Superior temporal gyrus (tissue), 1 donor: ENCODE data around the gene PLAC1.

Experiments
- DNase-seq: peaks from one replicate; pipeline ENCODE4 v3.0.0-alpha.2; 2016; ENCODE audit errors: extremely low spot score

PLAC1 gene

DNA sequence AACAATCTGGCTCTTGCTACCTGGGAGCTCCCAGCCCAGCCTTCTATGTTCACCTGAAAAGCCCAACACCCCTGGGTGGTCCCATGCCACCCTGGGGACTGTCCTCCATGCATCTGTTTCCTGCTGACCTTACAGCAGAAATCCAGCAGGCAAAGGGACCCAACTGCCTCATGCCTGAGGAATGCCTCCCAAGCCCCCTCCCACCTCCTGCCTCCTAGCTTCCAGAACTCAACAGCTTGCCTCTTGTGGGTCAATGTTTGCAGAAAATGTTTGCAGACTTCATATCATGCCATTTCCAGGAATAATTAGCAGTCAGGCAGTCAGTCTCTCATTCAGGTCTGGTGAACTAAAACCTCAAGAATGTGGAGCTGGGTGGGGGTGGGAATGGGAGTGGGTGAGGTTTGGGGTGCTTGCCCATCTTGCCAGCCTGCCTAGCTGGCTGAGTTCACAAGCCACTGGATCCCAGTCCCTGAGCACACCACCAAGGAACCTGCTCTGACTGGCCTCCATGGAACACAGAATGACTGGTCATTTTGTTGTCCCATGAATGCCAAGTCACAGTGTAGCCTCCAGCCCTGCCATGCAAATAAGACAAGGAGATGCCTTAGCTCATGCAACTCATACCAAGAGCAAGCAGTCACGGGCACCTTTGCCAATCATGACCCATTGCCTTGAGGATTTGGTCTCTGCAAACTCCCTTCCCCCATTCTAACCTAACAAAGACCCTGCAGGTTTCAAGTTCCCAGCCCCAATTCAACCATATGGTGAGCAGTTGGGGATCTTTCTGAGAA, 12.1 kb upstream of the PLAC1 start:
- DNase-seq = no peak

GRCh38 chrX:134669378-134670098, 11.3 kb upstream of the PLAC1 start:
- DNase-seq = no peak

GRCh38 chrX:134664202-134664601, 5.9 kb upstream of the PLAC1 start:
- no peak for DNase-seq

DNA sequence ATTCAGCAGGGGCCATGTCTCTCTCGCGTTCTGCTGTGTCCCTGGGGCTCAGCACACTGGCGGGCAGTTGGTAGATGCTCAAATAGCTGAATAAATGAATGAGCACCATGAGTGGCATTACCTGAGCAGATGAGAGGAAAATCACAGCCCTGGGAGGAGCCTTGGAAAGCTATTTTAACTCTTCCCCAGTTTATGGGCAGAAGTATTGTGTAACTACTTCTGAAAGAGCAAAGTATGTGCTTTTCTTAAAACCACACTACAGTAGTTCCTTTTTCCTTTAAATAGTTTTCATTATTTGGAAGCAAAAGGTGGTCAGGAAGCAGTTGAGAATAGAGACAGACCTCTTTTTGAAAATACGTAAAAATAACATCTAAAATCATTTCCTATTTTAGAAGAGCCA, 3.0 kb upstream of the PLAC1 start:
- DNase-seq = no peak

DNA sequence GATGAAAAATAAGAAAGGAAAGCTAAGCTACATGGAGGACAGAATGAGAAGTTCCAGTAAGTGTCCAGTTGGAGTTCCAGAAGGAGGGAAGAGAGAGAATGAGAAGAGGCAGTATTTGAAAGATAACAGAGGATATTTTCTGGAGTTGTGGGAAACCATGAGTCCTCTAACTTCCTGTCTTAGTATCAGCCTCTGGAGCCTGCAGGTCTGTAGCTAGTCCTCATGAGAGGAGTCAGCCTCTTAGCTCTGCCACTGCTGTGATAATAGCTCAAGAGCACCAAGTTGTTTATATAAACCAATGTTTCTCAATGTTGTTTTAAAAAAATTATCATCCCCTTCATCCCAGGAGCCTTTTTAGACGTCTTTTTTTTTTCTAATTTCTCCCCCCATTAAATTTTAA, 2.4 kb upstream of the PLAC1 start:
- no peak for DNase-seq

- no peak for DNase-seq
Observed at GRCh38 chrX:134659761-134660160, 1.5 kb upstream of the PLAC1 start.

GRCh38 chrX:134658760-134659023, 421 bp upstream of the PLAC1 start:
- DNase-seq = no peak

GRCh38 chrX:134654398-134655012, 3.8 kb downstream of the PLAC1 start:
- DNase-seq = no peak

- no peak for DNase-seq
Observed at GRCh38 chrX:134653835-134654234, 4.4 kb downstream of the PLAC1 start.

GRCh38 chrX:134650701-134651100, 7.6 kb downstream of the PLAC1 start:
- no peak for DNase-seq

DNA sequence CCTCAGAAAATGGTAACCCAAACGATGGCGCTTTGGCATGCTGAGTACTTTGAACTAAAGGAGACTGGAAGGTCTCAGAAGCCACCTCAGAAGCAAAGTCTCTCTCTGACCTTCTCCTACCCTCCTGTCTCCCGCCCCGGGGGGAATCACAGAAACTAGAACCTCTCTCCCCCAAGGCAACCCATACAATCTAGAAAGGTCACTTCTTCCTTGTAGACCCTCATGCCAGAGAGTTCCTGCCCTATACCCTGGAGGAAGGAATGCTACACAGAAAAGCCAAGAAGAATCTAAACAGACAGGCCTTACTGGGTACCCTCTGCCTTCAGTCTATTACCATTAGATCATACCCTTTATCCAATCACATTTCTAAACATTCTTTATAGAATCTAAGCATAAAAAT, 8.5 kb downstream of the PLAC1 start:
- DNase-seq = no peak

DNA sequence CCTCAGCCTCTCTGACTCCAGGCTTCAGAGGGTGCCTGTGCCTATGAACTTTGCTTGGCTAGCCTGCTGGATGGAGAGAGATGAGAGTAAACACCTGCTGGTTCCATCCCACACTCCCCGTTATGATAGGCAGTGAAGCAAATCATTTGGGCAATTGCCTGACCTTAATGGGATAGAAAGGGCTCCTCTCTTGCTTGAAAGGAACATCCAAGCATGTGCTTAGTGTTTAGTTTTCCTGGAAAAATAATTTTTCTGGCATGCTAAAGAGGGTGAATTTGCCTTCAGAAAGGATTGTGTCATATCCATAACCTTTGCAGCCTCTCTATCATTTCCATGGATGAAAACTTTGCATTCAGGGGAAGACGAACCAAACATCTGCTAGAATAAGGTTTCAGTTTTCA, 10.8 kb downstream of the PLAC1 start:
- DNase-seq = no peak

DNA sequence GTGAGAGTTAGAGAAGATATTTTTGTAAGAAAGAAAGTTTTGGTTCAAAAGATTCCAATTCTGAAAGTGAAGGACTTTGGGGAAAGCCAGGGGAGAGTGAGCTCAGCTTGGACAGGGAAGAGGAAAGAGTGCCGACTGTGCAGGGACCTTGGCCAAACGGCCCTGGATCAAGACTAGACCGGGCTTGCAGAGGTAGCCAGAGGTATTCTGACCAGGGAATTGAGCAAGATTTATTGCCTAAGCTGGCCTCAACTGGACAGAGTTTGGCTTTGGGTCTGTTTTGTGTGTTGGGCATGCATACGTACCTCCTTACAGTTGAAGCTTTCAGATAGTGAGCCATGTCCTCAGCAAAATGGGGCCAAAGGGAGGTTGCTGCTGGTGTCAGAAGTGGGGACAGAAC, 11.6 kb downstream of the PLAC1 start:
- DNase-seq = no peak

GRCh38 chrX:134645936-134646543, 12.2 kb downstream of the PLAC1 start:
- DNase-seq = no peak

DNA sequence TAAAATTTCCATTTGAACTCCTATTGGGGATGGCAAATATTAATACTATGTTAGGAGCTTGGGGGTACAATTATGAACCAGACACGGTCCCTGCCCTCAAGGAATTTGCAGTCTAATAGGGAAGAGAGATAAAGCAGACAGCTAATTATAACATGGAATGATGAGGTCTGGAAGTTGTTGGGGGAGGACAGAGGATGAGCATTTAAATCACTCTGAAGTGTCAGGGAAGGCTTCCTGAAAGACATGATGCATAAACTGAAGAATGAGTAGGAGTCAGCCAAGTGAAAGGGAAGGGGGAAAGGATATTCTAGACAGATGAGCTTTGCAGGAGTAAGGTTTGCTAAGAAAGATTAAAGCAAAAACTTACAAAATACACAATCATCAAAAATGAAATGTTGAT, 15.9 kb downstream of the PLAC1 start:
- DNase-seq = no peak

DNA sequence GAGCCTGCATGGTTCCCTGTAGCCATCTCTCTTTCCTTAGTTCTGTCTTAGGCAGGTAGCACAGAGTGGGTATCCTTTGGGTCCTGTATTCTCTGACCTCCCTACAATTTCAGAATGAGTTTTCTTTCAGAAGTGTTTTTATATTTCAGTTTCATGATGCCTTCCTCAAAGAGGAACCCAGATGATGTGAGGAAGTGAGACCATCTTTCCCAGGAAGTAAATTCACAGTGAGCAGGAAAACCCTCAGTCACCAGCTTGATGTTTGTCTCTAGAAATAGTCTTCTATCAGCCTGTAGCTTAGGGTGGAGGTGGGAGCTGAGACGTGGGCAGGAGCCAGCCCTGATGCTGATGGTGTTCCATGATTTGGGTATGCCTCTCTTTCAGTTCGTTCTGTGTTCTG, 16.9 kb downstream of the PLAC1 start:
- DNase-seq = no peak

DNA sequence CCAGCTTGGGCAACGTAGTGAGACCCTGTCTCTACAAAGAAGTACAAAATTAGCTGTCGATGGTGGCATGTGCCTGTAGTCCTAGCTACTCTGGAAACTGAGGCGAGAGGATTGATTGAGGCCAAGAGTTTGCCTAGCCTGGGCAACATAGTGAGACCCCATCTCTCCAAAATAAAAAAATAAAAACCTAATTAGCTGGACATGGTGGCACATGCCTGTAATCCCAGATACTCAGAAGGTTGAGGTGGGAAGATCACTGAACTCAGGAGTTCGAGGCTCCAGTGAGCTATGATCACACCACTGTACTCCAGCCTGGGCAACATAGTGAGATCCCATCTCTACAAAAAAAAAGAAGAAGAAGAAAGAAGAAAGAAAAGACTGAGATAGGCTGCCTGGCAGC, 17.4 kb downstream of the PLAC1 start:
- no peak for DNase-seq

DNA sequence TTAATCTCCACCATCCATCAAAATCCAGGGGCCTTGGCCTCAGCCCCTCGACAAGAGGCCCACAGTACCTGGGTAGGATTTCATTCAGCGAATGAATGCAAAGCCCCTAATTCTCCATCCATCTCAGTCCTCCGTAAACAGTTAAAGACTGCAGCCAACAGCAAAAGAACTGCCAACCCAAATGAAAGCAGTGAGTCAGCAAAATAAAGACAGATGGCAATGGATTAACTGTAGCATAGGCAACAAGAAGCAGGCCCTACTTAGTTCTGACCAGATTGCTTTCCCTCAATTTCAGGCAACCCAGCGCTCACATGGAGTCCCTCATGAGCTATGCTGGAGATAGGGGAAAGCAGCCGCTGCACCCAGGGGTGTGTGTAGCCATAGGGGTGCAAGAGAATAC, 21.4 kb downstream of the PLAC1 start:
- no peak for DNase-seq

DNA sequence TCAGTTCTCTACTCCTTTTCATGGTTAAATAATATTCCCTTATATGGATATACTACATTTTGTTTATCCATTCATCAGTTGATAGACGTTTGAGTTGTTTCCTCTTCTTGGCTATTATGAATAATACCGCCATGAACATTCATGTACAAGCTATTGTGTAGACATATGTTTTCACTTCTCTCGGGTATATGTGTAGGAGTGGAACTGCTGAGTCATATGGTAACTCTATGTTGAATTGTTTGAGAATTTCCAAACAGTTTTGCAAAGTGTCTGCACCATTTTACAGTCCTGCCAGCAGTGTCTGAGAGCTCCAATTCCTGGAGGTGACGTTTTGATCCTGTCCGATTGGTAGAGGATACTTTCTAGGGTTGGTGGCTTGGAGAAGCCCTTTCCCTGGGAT, 23.6 kb downstream of the PLAC1 start:
- DNase-seq = peak; percentile 9

- DNase-seq = no peak
Observed at GRCh38 chrX:134633832-134634231, 24.4 kb downstream of the PLAC1 start.

- DNase-seq = no peak
Observed at GRCh38 chrX:134633394-134633793, 24.9 kb downstream of the PLAC1 start.

GRCh38 chrX:134632355-134632754, 25.9 kb downstream of the PLAC1 start:
- DNase-seq = no peak
